Measurements from ENCODE around the gene ATG2B. TPM values are rescaled to one million over a fixed set of nuclear protein-coding genes. Genes with fewer than 3 reads are reported as not detected.

ATG2B gene
- total RNA-seq, 1 donor from 2014 or later: 10.0 TPM

- no peaks in the 10 kb centered on the region for H3K36me3 ChIP-seq
- H3K9me3 ChIP-seq (replicated peaks): no peaks in the 10 kb centered on the region
- no peaks in the 10 kb centered on the region for H3K27me3 ChIP-seq (ENCODE audit: low read depth)
- TF ChIP-seq, protein P1, sequence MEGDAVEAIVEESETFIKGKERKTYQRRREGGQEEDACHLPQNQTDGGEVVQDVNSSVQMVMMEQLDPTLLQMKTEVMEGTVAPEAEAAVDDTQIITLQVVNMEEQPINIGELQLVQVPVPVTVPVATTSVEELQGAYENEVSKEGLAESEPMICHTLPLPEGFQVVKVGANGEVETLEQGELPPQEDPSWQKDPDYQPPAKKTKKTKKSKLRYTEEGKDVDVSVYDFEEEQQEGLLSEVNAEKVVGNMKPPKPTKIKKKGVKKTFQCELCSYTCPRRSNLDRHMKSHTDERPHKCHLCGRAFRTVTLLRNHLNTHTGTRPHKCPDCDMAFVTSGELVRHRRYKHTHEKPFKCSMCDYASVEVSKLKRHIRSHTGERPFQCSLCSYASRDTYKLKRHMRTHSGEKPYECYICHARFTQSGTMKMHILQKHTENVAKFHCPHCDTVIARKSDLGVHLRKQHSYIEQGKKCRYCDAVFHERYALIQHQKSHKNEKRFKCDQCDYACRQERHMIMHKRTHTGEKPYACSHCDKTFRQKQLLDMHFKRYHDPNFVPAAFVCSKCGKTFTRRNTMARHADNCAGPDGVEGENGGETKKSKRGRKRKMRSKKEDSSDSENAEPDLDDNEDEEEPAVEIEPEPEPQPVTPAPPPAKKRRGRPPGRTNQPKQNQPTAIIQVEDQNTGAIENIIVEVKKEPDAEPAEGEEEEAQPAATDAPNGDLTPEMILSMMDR (IDR thresholded peaks at IDR 0.05; ENCODE audit: borderline replicate concordance): no peak
- no peak for DNase-seq
- intact Hi-C loops (cut with micrococcal nuclease): no loop called here
- no peak overlapping the region for H3K4me3 ChIP-seq
- H3K27ac ChIP-seq (replicated peaks): no peak overlapping the region
- peaks cover 7% of the 10 kb centered on the region for H3K4me1 ChIP-seq
Measured at GRCh38 chr14:96407935-96408570, 44.9 kb upstream of the ATG2B start.

DNA sequence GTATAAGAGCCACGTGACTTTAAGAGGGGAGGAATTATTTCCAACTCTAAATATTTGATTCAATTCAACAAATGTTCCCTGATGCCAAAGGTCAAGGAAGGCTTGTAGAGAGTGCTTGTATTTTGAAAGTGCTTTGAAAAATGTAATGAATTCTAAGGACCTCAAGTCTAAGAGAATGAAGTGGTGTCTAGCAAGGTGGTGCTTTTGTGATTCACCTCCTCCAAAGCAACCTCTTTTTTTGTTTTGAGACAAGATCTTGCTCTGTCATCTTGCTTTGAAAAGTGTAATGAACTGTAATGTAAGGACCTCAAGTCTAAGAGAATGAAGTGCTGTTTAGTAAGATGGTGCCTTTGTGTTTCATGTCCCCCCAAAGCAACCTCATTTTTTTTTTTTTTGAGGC lies 42.5 kb upstream of the ATG2B start:
- Histone ChIP-seq H3K27ac (replicated peaks) (no peak overlapping the region), H3K9me3 (replicated peaks) (no peaks in the 10 kb centered on the region), H3K27me3 (ENCODE audit: low read depth) (peaks cover 10% of the 10 kb centered on the region), H3K4me1 (peaks cover 8% of the 10 kb centered on the region), H3K4me3 (no peak overlapping the region), H3K36me3 (no peaks in the 10 kb centered on the region)
- intact Hi-C loops (cut with micrococcal nuclease): no loop called here
- TF ChIP-seq, protein P1 (IDR thresholded peaks at IDR 0.05; ENCODE audit: borderline replicate concordance): no peak
- DNase-seq: no peak

GRCh38 chr14:96403409-96403808 lies 40.3 kb upstream of the ATG2B start:
- no peak overlapping the region for H3K4me3 ChIP-seq
- H3K4me1 ChIP-seq: peaks cover 8% of the 10 kb centered on the region
- peaks cover 10% of the 10 kb centered on the region for H3K27me3 ChIP-seq (ENCODE audit: low read depth)
- no peaks in the 10 kb centered on the region for H3K9me3 ChIP-seq (replicated peaks)
- DNase-seq: no peak
- TF ChIP-seq, protein P1 (IDR thresholded peaks at IDR 0.05; ENCODE audit: borderline replicate concordance): no peak
- H3K27ac ChIP-seq (replicated peaks): peak overlapping the region; percentile 46
- intact Hi-C loops (cut with micrococcal nuclease): no loop called here
- no peaks in the 10 kb centered on the region for H3K36me3 ChIP-seq

- H3K27ac ChIP-seq (replicated peaks): no peak overlapping the region
- no peak overlapping the region for H3K4me3 ChIP-seq
- H3K9me3 ChIP-seq (replicated peaks): no peaks in the 10 kb centered on the region
- peaks cover 10% of the 10 kb centered on the region for H3K27me3 ChIP-seq (ENCODE audit: low read depth)
- no peaks in the 10 kb centered on the region for H3K36me3 ChIP-seq
- H3K4me1 ChIP-seq: peaks cover 8% of the 10 kb centered on the region
- DNase-seq: no peak
- TF ChIP-seq, protein P1 (IDR thresholded peaks at IDR 0.05; ENCODE audit: borderline replicate concordance): no peak
- intact Hi-C loops (cut with micrococcal nuclease): no loop called here
Measured at GRCh38 chr14:96400495-96400894, 37.4 kb upstream of the ATG2B start.

GRCh38 chr14:96399405-96399804 lies 36.3 kb upstream of the ATG2B start:
- DNase-seq: no peak
- H3K36me3 ChIP-seq: no peaks in the 10 kb centered on the region
- intact Hi-C loops (cut with micrococcal nuclease): no loop called here
- H3K9me3 ChIP-seq (replicated peaks): no peaks in the 10 kb centered on the region
- peaks cover 8% of the 10 kb centered on the region for H3K4me1 ChIP-seq
- no peak overlapping the region for H3K4me3 ChIP-seq
- peaks cover 10% of the 10 kb centered on the region for H3K27me3 ChIP-seq (ENCODE audit: low read depth)
- TF ChIP-seq, protein P1 (IDR thresholded peaks at IDR 0.05; ENCODE audit: borderline replicate concordance): no peak
- H3K27ac ChIP-seq (replicated peaks): no peak overlapping the region

All from left ventricle myocardium inferior (tissue), 1 donor.